HG02571 (cell line): ENCODE data around the gene CCL23.
"Not testable (repeated sequence)": the region's sequence is repeated elsewhere in the genome, so short reads cannot be mapped to it uniquely, and the experiment has no call there.

Source experiments
- ATAC-seq: cut with Tn5 transposase; IDR thresholded peaks from one replicate; pipeline ENCODE4 v1.9.1; 2021; ENCODE audit warnings: mild to moderate bottlenecking, moderate library complexity; ENCODE audit not compliant: unreplicated experiment

The CCL23 gene, protein sequence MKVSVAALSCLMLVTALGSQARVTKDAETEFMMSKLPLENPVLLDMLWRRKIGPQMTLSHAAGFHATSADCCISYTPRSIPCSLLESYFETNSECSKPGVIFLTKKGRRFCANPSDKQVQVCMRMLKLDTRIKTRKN

DNA sequence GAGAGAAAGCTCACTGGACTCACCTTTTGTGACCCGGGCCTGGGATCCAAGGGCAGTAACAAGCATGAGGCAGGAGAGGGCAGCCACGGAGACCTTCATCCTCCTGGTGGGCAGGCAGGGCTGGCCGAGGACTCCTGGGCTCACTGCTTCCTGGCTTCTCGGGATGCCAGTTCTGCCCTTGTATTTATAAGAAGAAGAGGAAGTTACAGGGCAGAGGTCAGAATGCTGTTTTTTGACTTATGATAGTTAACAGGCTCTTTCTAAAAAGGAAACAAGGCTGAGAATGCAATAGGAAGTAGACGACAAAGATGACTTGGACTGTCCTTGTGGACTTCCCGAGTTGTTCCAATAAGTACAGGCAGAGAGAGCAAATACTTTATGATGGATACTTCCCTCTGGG lies at the start of gene CCL23:
TSS of gene CCL23 (minus strand) at position 174 of the 400 bp plus-strand sequence. CDS start at position 99, 75 bp downstream.
- no peak for ATAC-seq

DNA sequence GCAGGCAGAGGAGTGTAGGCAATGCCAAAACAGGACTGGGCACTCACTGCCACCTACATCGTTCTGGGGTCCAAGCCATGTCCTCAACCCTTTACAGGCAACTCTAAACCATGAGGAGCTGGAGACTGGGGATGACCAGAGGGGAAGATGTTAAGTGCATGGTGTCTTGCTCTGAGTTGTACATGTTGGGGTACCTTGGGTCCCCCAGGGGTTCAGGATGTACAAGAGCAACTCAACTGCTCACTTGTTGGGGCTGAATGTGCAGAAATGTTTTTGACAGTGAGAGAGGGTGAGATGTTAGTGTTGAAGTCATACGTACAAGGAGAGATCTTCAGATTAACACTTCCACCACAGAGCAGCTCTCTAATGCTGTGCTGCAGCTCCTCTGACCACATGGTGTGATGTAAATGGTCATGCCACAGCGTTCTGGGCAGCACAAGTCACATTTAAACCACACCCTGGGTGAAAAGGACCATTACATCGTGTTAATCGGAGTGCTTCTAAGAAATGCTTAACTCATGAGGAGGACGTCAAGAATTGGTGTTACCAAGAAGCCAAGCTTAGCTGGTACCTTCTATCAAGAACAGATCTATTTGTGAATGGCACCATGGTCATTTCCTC lies 48.7 kb upstream of the CCL23 start:
- ATAC-seq = no peak

DNA sequence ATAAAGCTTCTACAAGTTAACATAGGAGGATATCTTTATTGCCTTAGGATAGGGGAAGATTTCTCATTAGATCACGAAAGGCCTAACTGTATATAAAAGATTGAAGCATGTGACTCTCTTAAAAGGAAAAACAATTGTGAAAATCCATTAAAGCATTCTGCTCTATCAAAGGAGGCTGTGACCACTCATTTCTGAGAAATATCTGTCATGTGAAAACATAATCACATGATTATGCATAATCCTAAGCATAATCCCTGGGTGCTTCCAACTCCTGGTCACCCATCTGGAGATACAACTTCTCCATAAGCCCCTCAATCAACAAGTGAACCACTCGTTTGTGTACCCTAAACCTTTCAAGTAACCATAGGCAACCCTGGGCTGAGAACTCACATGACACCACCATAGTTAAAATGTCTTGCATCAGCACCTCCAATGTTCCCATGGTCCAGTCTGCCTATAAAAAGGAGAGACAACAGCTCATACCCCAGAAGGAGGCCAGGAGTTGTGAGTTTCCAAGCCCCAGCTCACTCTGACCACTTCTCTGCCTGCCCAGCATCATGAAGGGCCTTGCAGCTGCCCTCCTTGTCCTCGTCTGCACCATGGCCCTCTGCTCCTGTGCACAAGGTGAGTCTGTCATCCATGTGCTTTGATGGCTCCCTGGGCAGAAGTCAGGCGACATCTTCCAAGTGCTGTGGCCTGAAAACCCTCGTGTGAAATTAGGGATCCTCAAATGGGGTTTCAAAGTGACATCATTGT lies 46.2 kb upstream of the CCL23 start, which contains the start of gene CCL18:
TSS of gene CCL18 (plus strand) at position 487 of the 756 bp plus-strand sequence. CDS start at position 558, 71 bp downstream.
- ATAC-seq = no peak

DNA sequence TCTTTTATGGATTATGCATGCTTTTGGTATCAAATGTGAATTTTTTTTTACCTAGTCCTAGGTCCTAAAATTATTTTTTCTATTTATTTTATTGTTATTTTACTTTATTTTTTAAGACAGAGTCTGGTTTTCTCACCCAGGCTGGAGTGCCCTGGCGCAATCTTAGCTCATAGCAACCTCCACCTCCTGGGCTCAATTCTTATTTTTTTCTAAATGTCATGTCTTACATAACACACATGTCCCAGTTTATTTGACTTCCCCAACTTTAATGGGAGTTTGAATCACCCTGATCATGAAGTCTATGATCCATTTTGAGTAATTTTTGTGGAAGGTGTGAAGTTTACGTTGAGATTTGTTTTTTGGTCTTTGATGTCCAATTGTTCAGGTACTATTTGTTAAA lies 43.0 kb upstream of the CCL23 start:
- ATAC-seq = no peak

DNA sequence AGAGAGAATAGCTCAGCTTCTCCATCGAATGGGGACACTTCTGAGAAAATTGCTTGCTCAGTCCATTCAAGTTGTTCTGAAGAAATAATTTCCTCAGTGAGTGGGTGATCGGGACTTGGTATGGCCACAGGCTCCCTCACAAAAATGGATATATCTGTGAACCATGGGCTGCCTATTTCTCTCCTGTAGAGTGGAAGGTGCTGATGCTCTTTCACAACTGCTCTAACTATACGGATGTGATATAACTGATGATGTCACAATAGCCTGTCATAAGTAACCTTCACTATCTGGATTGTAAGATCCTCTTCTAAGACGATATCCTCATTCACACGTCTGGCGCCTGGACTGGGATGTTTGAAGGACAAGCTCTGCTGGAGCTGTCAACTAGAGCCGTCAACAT lies 41.6 kb upstream of the CCL23 start:
- ATAC-seq = no peak

DNA sequence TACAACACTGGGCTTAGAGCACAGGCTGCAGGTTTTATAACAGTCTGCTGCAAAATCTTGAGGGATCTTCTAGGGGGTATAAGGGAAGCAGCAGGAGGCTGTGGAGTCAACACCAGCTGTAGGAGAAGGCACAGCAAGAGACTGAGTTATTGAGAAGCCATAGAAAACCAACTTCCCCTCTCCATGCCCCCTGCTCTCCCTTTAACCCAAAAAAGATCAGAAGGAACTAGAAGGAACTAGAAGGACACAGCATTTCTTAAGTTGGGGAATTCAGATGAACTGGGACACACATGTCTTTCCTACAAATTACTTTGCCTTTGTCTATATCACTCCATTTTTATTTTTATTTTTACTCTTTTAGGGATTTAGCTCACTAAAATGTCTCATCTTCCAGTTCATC lies 40.1 kb upstream of the CCL23 start:
- ATAC-seq = no peak

DNA sequence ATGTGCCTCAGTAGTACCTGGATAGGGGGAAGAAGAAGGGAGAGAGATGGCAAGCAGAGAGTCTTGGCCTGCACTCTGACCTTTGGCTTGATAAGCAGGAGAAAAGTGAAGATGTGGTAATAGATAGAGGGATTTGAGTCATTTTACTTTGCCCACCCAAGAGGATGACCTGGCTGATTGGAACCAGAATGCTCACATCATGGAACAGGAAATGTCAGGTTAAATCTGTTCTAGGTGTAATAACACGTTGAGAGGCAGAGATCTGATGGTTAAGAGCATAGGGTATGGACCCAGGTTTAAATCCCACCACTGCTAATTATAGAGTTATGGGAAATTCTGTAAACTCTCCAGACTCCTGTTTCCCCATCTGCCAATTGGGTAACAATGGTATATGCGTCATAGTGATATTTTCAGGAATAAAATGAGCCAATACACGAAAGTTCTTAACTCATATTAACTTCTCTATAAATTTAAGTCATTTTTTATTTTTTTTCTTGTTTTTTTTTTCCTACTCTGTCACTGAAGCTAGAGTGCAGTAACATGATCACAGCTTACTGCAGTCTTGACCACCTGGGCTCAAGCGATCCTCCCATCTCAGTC lies 38.2 kb upstream of the CCL23 start:
- no peak for ATAC-seq

DNA sequence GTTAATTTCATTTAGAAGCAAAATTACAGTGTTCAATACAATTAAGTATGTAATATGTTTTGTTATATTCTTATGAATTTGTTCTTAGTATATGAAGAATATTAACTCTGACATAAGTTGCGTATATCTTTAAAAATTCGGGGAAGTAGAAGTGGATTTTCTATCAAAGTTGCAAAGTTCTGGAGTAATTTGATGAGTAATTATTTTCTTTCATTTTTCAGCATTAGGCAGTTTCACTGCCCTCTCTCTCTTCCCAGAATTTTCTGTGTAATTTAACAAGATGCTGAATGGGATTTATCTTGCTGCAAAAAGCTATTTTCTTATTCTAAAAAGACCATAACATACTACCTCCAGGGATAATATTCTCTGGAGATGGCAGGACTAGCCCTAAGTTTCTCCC lies 37.4 kb upstream of the CCL23 start:
- ATAC-seq = no peak

DNA sequence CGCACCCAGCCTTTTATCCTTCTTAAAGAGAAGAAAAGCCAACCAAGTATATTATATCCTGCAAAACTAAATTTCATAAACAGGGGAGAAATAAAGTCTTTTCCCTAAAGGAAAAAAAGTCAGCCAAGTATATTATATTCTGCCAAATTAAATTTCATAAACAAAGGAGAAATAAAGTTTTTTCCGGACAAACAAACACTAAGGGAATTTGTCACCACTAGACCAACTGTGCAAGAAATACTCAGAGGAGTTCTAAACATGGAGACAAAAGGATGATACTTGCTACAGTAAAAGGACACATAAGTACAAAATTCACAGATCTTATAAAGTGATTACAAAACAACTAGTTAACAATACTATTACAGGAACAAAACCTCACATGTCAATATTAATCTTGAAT lies 31.9 kb upstream of the CCL23 start:
- no peak for ATAC-seq

DNA sequence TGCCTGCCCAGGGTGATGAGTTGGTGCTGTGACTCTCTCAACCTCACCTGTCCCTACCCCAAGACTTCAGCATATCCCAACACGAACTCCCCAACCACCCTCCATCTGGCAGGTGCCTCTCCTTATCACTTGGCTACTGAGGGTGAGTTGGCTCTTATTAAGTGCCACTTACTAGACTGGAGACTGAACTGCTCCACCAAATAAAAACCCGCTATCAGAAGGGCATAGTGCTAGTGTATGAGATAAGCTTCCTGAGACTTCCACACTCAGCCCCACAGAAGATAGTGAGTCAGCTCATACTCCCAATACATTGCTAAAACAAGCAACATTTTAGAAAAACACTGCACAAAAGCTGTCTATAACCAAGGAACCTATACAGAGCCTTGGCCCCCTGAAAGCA lies 30.3 kb upstream of the CCL23 start:
- no peak for ATAC-seq

DNA sequence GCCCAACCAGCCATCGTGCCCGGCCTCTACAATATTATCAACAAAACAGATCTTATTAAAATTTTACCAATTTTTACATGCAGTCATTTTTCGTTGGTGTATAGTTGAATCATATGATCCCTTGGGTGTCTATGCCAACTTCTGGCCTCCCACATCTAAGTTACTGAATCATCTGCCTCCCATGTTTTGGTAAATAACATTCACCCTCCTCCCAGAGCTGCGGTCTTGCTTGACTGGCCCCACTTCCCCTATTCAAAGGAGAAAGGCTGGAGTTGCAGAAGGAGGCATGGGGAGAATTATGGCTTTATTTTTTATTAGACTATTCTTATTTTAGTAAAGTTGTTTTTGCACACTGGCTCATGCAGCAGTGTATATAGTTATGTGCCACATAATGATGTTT lies 18.5 kb upstream of the CCL23 start:
- no peak for ATAC-seq

DNA sequence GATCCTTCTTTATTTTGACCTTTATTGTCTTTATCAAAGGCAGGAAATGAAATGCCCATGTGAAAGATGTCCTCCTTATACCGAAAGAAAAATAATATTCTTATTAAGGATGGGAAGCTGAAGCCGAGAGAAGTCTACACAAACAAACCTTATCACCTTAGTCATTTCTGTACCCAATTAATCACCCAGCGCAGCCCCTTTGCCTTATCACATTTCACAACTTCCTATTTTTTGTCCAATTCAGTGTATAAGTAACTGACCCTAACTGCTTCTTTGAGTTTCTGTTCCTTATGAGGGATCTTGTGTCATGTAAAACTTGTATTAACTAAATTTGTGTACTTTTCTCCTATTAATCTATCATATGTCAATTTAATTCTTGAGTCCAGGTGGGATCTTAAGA lies 16.4 kb upstream of the CCL23 start:
- no peak for ATAC-seq

DNA sequence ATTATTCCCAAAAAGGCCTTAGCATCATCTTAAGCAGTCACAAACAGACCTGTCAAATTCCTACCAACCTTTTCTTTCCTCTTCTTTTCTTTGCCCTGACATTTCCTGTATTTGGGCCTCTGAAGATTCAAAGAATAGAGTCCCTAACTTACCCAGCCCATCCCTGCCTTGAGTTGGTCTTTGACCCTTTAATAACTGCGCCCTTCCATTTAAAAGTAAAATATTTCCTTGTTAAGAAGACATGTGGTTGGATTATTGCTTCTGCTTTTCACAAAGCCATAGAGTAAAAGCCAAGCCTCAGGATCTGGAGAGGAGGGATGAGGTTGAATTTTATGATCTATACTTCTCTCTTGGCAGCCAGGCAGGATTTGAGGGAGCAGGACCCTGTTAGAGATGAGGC lies 13.2 kb upstream of the CCL23 start:
- no peak for ATAC-seq

DNA sequence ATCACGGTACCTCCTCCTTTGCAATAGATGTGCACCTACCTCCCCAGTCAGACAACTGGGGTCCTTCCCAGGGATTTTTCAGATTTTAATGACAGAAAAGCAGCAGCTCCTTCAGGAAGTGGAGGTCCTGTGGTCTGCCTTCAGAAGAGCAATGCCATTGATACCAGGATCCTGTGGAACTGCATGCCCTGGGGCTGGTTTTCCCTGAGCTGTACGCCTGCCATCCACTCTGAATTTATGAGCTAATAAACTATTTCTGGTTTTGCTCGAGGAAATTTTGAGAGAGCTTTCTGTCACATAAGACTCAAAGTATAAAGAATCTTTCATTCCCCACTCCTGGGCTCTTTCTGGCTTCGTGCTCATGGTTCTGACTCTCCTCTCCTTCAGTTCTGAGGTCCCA lies 10.0 kb upstream of the CCL23 start:
- ATAC-seq = no peak

DNA sequence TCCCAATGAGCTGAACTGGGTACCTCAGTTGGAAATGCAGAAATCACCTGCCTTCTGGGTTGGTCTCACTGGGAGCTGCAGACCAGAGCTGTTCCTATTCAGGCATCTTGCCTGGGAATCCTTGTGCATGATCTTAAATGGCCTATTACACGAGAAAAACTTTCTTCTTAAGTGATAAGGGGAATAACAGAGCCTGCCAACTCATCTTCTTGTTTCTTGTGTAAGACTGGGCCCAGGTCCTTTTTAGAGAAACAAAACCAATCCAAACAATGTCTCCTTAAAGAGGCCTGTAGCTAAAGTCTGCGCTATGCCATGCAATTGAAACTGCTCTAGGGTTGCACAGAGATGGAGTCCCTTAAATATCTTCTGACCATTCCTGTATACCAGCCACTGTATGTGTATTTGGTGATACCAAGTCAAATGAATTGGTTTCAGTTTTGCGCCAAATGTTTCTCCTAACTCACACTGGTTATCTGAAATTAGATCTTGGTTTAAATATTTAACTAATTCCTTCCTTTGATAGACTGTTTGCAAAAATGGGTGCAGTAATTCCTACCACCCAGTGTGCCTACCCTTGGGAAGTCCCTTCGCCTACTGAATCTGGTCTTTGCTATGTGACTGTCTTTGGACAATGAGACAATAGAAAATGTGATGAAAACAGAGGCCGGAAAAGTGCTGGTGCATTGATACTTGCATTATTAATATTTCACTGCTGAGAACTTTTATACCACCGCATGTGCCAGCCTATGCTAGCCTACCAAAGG lies 6.5 kb upstream of the CCL23 start:
- ATAC-seq = no peak

DNA sequence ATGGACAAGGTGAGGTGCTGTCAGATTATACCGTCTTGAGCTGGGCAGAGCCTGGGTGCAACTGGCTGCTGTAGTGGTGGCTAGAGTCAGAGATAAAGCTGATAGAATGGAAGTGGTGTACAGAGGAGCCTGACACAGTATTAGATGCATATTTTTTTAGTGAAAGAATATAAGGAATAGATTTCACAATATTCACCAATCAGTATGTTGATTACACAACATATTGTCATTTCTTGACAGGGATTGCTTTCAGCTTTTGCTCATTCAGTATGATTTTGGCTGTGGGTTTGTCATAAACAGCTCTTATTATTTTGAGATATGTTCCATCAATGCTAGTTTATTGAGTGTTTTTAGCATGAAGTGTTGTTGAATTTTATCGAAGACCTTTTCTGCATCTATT lies 1.7 kb upstream of the CCL23 start:
- no peak for ATAC-seq

DNA sequence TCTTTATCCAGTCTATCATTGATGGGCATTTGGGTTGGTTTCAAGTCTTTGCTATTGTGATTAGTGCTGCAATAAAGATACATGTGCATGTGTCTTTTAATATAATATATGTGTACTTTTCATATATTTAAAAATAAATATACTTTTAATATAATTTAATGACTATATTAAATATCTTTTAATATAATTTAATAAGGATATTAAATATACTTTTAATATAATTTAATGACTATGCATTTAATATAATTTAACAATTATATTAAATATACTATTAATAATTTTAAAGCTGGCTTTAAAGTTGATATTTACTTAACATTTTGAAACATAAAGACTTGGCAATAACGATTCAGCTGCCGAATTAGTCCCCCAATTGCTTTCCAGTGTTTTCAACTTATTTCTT lies 1.2 kb downstream of the CCL23 start:
- no peak for ATAC-seq

DNA sequence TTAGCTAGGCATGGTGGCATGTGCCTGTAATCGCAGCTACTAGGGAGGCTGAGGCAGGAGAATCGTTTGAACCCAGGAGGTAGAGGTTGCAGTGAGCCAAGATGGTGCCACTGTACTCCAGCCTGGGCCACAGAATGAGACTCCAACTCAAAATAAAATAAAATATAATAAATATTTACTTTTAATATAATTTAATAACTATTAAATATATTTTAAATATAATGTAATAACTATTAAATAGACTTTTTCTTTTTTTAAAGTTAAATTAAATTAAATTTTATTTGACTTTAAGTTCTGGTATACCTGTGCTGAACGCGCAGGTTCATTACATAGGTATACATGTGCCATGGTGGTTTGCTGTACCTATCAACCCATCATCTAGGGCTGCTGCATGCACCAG lies 1.9 kb downstream of the CCL23 start:
- not testable (repeated sequence) for ATAC-seq

DNA sequence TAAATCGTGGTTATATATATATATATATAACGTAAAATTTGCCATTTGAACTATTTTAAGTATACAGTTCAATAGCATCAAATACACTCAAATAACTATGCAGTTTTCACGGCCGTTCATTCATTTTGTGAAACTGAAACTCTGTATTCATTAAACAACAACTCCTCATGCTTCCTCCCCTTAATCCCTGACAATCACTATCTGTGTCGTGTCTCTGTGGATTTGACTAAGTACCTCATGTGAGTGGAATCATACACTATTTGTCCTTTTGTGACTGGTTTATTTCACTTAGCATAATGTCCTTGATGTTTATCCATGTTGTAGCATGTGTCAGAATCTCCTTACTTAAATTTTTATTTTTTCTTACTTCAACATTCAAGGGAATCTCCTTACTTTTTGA lies 2.8 kb downstream of the CCL23 start:
- ATAC-seq = no peak

DNA sequence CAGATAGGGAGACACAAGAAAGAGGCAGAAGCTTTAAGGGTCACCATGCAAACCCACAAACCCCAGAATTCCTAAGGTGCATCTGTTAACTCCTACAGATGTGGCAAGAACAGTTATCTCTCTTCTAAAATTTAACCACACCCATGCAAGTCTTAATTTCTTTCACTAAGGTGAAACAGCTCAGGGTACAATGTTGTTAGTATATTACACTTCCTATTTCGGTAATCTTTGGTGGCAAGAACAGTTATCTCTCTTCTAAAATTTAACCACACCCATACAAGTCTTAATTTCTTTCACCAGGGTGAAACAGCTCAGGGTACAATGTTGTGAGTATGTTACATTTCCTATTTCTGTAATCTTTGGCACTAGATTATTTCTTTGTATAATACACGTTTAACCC lies 6.6 kb downstream of the CCL23 start:
- ATAC-seq = no peak

DNA sequence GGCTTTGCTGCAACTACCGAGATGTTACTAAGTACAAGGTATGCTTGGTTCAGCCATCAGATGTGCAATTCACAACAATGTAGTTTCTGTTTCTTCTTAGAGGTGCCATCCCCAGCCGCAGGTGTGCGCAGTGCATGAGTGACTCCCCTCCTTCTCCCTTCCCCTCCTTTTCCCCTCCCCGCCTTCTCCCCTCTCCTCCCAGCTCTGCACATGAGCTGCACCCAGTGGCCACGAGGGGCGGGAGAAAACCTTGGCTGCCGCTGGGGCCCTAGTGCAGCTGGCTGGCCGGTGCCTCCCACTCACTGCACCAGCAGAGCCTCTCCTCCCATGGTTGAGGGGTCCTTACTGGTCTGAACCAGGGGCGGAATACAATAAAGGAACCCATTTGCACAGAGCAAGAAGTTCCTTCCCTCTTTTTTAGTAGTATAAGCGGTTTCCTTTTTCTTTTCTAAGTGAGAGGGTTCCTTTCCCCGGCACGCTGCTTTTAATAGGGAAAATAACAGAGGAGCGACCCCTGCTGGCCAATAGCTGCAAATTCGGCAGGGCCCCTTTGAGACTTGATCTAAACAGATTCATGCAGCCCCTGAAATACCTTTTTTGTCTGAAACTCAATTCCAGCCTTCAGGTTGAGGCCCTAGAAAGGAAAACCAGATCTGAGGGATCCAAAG lies 8.6 kb downstream of the CCL23 start:
- ATAC-seq = no peak
